K562 (cell line): ENCODE data around the gene BRSK1. TPM values are rescaled to one million over a fixed set of nuclear protein-coding genes. Genes with fewer than 3 reads are reported as not detected.
A peak's percentile ranks its signal among the peaks of the same experiment; 100 is the strongest.

Experiments used
- CEBPB ChIP-seq: fragments of 450-650 bp; IDR thresholded peaks from 2 replicates; pipeline ENCODE4 v1.6.1; 2016; ENCODE audit warnings: missing genetic modification characterization, missing compliant biosample characterization
- CXXC5 ChIP-seq: fragments of 250-450 bp; sonication (Bioruptor Pico); IDR thresholded peaks from 2 replicates; pipeline ENCODE4 v1.8.0; 2022; ENCODE audit warnings: inconsistent platforms, mild to moderate bottlenecking, moderate library complexity
- DACH1 ChIP-seq: fragments of 450-650 bp; IDR thresholded peaks from 2 replicates; pipeline ENCODE4 v1.6.1; 2018; ENCODE audit not compliant: partially characterized antibody
- NCOA4 ChIP-seq: fragments of 450-650 bp; IDR thresholded peaks from 2 replicates; pipeline ENCODE4 v1.6.1; 2018; ENCODE audit warnings: mild to moderate bottlenecking; ENCODE audit not compliant: partially characterized antibody
- NEUROD1 ChIP-seq: fragments of 150-350 bp; IDR thresholded peaks from 2 replicates; pipeline ENCODE4 v1.6.1; 2014; ENCODE audit warnings: borderline replicate concordance, low read length, low read depth; ENCODE audit not compliant: partially characterized antibody
- PHF8 ChIP-seq: fragments of 200-600 bp; sonication (generic); IDR thresholded peaks from 2 replicates; pipeline ENCODE4 v1.6.1; 2012; ENCODE audit warnings: mixed run types, mild to moderate bottlenecking, inconsistent platforms, low read length, moderate library complexity, borderline replicate concordance
- RHOXF2B ChIP-seq: fragments of 250-450 bp; sonication (Bioruptor Pico); conservative IDR thresholded peaks from 2 replicates; pipeline ENCODE4 v1.5.1; 2021
- SREBF1 ChIP-seq: fragments of 150-350 bp; IDR thresholded peaks from 2 replicates; pipeline ENCODE4 v1.6.1; 2014; ENCODE audit warnings: antibody characterized with exemption, low read depth, low read length, borderline replicate concordance
- SRSF1 ChIP-seq: fragments of 200-400 bp; formaldehyde crosslinking; IDR thresholded peaks from 2 replicates; pipeline ENCODE4 v1.6.1; 2017; ENCODE audit warnings: mild to moderate bottlenecking, low read depth, low read length, moderate library complexity
- ZNF175 ChIP-seq: fragments of 200-800 bp; sonication (Bioruptor generic); IDR thresholded peaks from 2 replicates; pipeline ENCODE4 v1.6.1; 2016; ENCODE audit warnings: low read depth, mild to moderate bottlenecking, missing genetic modification characterization, missing compliant biosample characterization
- ZNF197 ChIP-seq: fragments of 200-800 bp; sonication (Bioruptor generic); IDR thresholded peaks from 2 replicates; pipeline ENCODE4 v1.6.1; 2016; ENCODE audit warnings: low read depth, missing genetic modification characterization, missing compliant biosample characterization
- ZNF282 ChIP-seq: sonication (generic); formaldehyde crosslinking; IDR thresholded peaks from 2 replicates; pipeline ENCODE4 v1.8.1; 2023; ENCODE audit warnings: missing genetic modification reagents
- ZNF586 ChIP-seq: fragments of 450-650 bp; formaldehyde crosslinking; conservative IDR thresholded peaks from 2 replicates; pipeline ENCODE4 v1.4.0; 2020; ENCODE audit warnings: mild to moderate bottlenecking, moderate library complexity
- ZNF717 ChIP-seq: fragments of 250-450 bp; sonication (Bioruptor Pico); IDR thresholded peaks from 2 replicates; pipeline ENCODE4 v1.5.0; 2021
- ZNF766 ChIP-seq: fragments of 200-800 bp; sonication (Bioruptor generic); conservative IDR thresholded peaks from 2 replicates; pipeline ENCODE4 v1.6.1; 2016; ENCODE audit warnings: missing genetic modification characterization, missing compliant biosample characterization
- ZNF77 ChIP-seq: fragments of 250-450 bp; sonication (Bioruptor Pico); IDR thresholded peaks from 2 replicates; pipeline ENCODE4 v1.5.0; 2020
- polyA plus RNA-seq, 8 experiments: library from polyadenylated mRNA; depleted of rRNA in 4 of 8; stranded (reverse) in 5 of 8; unstranded in 3 of 8; fragments of >200 nt; fragmentation: Nextera tagmentation in 2 of 8; fragmentation: Illumina TruSeq in 1 of 8; extraction: Ambion mirVana in 2 of 8; extraction: Trizol in 1 of 8; gene quantifications; 2 replicates each; pipeline versions ENCODE4 v1.2.1 to v1.2.3, GENCODE V29; 2011 to 2014; ENCODE audit warnings: inconsistent platforms in 1 of 8, missing spikeins in 1 of 8
- total RNA-seq, 7 experiments: library from RNA; depleted of rRNA in 6 of 7; stranded (reverse); fragments of >200 nt in 6 of 7; fragmentation: Illumina TruSeq in 2 of 7; extraction: Trizol in 2 of 7; gene quantifications; 2 replicates each; pipeline versions ENCODE4 v1.2.1 to v1.2.3, GENCODE V29; 2011 to 2021; ENCODE audit warnings: low replicate concordance in 1 of 7
- TF ChIP-seq, protein P1 (sequence below): fragments of 450-650 bp; formaldehyde crosslinking; IDR thresholded peaks from 2 replicates; pipeline ENCODE4 v1.4.0; 2020; ENCODE audit warnings: mild to moderate bottlenecking, moderate library complexity
- TF ChIP-seq, protein P2 (sequence below): fragments of 250-450 bp; sonication (Bioruptor Pico); IDR thresholded peaks from 2 replicates; pipeline ENCODE4 v1.5.0; 2020; ENCODE audit warnings: mild to moderate bottlenecking
- TF ChIP-seq, protein P3 (sequence below): fragments of 250-450 bp; sonication (Bioruptor Pico); IDR thresholded peaks from 2 replicates; pipeline ENCODE4 v1.4.0; 2020; ENCODE audit warnings: mild to moderate bottlenecking

The BRSK1 gene
- total and polyA plus RNA-seq, 9 of the 15 experiments (the other 6 are each of a cell fraction or from before 2014, with no cell fraction given), result 1.7 to 9.3 (median 3.8) TPM; not detected in 2

DNA sequence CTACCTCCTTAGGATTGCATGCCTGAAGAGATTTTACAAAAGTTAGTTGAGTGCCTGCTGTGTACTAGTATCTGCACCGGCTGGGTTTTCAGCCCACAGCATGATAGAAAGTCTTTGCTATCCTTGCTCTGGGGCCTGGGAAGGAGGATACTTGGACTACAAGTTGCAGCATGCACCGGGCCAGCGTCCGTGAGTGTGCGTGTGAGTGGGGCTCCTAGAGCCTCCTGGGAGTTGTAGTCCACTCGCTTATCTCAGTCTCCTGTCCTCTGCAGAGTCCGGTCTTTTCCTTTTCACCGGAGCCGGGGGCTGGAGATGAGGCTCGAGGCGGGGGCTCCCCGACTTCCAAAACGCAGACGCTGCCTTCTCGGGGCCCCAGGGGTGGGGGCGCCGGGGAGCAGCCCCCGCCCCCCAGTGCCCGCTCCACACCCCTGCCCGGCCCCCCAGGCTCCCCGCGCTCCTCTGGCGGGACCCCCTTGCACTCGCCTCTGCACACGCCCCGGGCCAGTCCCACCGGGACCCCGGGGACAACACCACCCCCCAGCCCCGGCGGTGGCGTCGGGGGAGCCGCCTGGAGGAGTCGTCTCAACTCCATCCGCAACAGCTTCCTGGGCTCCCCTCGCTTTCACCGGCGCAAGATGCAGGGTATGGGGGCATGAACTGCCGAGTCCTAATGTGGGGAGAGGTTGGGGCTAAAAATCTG lies 20.6 kb downstream of the BRSK1 start (continued):
- TF ChIP-seq RHOXF2B (CRISPR knock-in tag) (no peak), ZNF766 (CRISPR knock-in tag) (peak; percentile 89), PHF8 (no peak), SRSF1 (no peak), NEUROD1 (no peak), ZNF175 (0 out of 2 replicates have a peak, but pooled peaks have one; percentile 0), ZNF197 (CRISPR knock-in tag) (0 out of 2 replicates have a peak, but pooled peaks have one; percentile 66), DACH1 (no peak), ZNF586 (CRISPR knock-in tag) (no peak), ZNF717 (CRISPR knock-in tag) (no peak), SREBF1 (no peak), ZNF282 (CRISPR knock-in tag) (no peak), CEBPB (tag) (no peak), NCOA4 (no peak), ZNF77 (CRISPR knock-in tag) (no peak), CXXC5 (CRISPR knock-in tag) (0 out of 2 replicates have a peak, but pooled peaks have one; percentile 28)
- TF ChIP-seq, protein P1, sequence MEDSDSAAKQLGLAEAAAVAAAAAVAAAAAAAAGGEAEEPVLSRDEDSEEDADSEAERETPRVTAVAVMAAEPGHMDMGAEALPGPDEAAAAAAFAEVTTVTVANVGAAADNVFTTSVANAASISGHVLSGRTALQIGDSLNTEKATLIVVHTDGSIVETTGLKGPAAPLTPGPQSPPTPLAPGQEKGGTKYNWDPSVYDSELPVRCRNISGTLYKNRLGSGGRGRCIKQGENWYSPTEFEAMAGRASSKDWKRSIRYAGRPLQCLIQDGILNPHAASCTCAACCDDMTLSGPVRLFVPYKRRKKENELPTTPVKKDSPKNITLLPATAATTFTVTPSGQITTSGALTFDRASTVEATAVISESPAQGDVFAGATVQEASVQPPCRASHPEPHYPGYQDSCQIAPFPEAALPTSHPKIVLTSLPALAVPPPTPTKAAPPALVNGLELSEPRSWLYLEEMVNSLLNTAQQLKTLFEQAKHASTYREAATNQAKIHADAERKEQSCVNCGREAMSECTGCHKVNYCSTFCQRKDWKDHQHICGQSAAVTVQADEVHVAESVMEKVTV, result no peak
- TF ChIP-seq, protein P2, sequence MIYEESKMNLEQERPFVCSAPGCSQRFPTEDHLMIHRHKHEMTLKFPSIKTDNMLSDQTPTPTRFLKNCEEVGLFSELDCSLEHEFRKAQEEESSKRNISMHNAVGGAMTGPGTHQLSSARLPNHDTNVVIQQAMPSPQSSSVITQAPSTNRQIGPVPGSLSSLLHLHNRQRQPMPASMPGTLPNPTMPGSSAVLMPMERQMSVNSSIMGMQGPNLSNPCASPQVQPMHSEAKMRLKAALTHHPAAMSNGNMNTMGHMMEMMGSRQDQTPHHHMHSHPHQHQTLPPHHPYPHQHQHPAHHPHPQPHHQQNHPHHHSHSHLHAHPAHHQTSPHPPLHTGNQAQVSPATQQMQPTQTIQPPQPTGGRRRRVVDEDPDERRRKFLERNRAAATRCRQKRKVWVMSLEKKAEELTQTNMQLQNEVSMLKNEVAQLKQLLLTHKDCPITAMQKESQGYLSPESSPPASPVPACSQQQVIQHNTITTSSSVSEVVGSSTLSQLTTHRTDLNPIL (CRISPR knock-in tag), result no peak
- TF ChIP-seq, protein P3, sequence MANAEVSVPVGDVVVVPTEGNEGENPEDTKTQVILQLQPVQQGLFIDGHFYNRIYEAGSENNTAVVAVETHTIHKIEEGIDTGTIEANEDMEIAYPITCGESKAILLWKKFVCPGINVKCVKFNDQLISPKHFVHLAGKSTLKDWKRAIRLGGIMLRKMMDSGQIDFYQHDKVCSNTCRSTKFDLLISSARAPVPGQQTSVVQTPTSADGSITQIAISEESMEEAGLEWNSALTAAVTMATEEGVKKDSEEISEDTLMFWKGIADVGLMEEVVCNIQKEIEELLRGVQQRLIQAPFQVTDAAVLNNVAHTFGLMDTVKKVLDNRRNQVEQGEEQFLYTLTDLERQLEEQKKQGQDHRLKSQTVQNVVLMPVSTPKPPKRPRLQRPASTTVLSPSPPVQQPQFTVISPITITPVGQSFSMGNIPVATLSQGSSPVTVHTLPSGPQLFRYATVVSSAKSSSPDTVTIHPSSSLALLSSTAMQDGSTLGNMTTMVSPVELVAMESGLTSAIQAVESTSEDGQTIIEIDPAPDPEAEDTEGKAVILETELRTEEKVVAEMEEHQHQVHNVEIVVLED, result peak; percentile 83
